Fibroblast of upper back skin (primary cell): Measurements from ENCODE around the gene CD163.
"Not testable (repeated sequence)": the region's sequence is repeated elsewhere in the genome, so short reads cannot be mapped to it uniquely, and the experiment has no call there.

Experiments used
- DNase-seq: peaks from one replicate; pipeline ENCODE4 v3.0.0-alpha.2; 2013

Gene CD163

GRCh38 chr12:7503686-7504415, at the start of gene CD163:
Gene CD163, minus strand, starts transcription at chr12:7503777. Its CDS starts 87 bp downstream, at chr12:7503690.
- DNase-seq = no peak

GRCh38 chr12:7542813-7543212, 39.2 kb upstream of the CD163 start:
- DNase-seq = peak; percentile 76

DNA sequence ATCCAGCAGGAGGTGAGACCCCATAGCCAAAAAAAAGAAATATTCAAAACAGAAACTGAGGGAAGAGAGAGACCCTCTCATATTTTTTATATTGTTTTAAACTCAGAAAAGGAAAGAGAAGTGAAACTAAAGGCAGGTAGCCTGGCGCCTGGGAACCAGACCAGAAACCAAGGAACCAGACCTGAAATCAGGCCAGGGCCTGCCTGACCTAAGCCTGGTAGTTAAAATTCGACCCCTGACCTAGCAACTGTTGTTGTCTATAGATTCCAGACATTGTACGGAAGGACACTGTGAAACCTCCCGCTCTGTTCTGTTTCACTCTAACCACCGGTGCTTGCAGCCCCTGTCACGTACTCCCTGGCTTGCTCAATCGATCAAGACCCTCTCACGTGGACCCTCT, 38.5 kb upstream of the CD163 start:
- no peak for DNase-seq

- no peak for DNase-seq
These were observed 10.8 kb upstream of the CD163 start for GRCh38 chr12:7514416-7514815.

- DNase-seq = peak; percentile 98
These were observed 9.0 kb upstream of the CD163 start for GRCh38 chr12:7512553-7512952.

GRCh38 chr12:7509793-7510470, 6.4 kb upstream of the CD163 start:
- not testable (repeated sequence) for DNase-seq

- DNase-seq = no peak
These were observed 965 bp downstream of the CD163 start for GRCh38 chr12:7502612-7503011.

DNA sequence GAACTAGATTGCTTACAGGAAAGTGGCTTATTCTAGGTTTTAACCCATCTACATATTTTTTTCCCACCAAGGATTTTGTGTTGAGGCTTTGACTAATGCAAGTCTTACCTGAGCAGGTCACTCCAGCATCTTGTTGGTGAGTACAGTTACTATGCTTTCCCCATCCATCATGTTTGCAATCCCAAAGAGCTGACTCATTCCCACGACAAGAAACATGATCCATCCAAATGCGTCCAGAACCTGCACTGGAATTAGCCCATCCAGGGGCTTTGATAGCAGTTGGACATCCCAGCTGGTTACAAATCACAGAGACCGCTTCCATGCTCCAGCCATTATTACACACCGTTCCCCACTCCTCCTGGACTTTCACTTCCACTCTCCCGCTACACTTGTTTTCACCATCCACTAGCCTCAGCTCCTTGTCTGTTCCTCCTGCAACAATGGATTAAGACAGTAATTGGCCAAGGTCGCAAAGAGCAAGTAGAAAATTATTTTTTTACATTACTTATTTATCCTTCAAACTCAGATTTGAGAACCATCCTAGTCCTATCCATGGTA, 2.5 kb downstream of the CD163 start:
- peak; percentile 83 for DNase-seq

DNA sequence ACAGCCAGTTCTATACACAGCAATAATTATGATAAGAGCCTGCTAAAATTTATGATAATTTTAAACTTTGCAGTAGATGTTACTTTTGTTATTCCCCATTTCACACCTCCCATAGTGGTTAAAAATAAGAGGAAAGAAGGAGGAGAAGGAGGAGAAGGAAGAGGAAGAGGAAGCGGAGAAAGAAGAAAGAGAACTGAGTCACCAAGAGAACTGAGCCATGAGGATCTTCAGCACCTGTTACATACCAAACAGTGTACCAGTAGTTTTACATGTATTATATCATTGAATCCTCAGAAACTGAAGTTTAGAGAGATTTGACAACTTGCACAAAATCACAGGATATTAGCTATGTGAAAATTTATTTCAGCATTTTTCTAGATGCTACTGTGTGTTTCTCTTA, 3.9 kb downstream of the CD163 start:
- no peak for DNase-seq

GRCh38 chr12:7498809-7499208, 4.8 kb downstream of the CD163 start:
- peak; percentile 99 for DNase-seq

- peak; percentile 83 for DNase-seq
These were observed 5.9 kb downstream of the CD163 start for GRCh38 chr12:7497661-7498060.

- no peak for DNase-seq
These were observed 7.1 kb downstream of the CD163 start for GRCh38 chr12:7496451-7496850.

DNA sequence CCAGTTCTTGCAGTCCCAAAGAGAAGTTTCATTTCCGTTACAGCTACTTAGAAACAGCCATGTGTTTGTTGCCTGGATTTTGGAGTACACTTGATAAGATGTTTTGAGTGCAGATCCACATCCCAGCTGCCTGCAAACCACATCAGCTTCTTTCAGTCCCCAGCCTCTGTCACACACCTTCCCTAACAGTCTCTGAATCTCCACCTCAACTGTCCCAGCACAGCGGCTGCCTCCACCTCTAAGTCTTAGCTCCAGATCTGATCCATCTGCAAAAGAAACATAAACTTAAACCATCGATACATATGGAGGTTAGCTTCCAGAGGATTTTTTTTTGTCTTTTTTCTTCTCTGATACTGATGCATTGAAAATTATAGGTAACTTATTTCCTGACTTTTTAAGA, 8.4 kb downstream of the CD163 start:
- no peak for DNase-seq

GRCh38 chr12:7493006-7493405, 10.6 kb downstream of the CD163 start:
- no peak for DNase-seq

GRCh38 chr12:7486512-7486911, 17.1 kb downstream of the CD163 start:
- no peak for DNase-seq

- DNase-seq = no peak
These were observed 18.5 kb downstream of the CD163 start for GRCh38 chr12:7485095-7485494.

GRCh38 chr12:7483343-7483742, 20.2 kb downstream of the CD163 start:
- no peak for DNase-seq

DNA sequence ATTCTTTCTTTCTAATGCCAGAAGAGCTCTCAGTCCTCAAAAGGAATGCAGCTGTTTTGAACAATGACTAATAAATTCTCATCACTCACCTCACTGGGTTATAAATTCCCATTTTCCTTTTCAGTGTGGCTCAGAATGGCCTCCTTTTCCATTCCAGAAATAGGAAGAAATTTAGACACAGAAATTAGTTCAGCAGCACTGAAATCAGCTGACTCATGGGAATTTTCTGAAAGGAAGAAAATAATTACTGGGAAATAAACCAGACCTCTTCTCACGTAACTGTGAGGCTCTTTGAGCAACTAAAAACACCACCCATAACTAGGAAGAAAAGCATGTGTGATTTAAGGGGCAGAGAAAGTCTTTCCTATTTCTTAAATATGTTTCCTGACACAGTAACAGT, 23.8 kb downstream of the CD163 start:
- peak; percentile 55 for DNase-seq

DNA sequence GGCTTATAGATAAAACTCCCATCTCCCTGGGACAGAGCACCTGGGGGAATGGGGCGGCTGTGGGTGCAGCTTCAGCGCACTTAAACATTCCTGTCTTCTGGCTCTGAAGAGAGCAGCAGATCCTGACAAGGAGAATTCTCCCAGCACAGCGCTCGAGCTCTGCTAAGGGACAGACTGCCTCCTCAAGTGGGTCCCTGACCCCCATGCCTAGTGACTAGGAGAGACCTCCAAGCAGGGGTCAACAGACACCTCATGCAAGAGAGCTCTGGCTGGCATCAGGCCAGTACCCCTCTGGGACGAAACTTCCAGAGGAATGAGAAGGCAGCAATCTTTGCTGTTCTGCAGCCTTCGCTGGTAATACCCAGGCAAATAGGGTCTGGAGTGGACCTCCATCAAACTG, 31.5 kb downstream of the CD163 start:
- DNase-seq = no peak

DNA sequence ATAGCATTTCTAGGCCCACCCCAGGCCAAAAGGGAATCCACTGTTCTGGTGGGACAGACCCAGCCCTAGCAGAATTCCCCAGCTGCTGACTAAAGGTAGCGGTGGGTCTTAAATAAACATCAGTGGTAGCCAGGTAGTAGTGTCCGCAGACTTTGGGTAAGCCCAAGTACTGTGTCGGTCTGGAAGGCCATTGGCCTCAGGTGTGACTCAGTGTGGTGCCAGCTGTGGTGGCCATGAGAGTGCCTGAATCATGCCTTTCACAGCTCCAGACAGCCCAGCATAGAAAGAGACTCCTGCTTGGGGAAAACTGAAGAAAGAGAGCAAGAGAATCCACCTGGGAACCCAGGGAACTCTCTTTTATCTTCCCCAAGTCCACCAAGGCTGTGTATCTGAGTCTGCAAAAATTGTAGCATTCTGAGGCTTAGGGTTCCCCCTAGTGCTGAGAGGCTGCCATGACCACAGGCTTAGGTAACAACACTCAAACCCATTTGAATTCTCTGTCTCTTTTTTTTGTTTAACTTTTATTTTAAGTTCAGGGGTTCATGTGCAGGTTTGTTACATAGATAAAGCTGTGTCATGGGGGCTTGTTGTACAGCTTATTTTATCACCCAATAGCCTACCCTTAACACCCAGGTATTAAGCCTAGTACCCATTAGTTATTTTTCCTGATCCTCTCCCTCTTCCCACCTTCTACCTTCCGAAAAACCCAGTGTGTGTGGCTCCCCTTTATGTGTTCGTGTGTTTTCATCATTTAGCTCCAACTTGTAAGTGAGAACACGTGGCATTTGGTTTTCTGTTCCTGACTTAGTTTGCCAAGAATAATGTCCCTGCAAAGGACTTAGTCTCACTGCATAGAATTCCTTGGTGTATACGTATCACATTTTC, 43.0 kb downstream of the CD163 start:
- DNase-seq = peak; percentile 44

DNA sequence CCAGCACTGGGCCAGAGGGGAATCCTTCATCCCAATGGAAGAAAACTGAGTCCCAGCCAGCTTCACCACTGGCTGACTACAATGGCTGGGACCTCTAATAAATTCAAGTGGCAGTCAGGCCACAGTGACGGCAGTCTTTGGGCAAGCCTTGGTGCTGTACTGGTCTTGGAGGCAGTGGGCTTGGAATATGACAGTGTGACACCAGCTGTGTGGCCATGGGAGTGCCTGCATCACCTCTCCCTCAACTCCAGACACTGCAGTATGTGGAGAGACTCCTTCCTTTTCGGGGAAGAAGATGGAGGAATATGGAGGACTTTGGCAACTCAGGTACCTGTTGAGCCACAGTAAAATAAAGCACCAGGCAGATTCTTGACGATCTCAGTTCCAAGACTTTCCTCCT, 43.6 kb downstream of the CD163 start:
- DNase-seq = no peak

DNA sequence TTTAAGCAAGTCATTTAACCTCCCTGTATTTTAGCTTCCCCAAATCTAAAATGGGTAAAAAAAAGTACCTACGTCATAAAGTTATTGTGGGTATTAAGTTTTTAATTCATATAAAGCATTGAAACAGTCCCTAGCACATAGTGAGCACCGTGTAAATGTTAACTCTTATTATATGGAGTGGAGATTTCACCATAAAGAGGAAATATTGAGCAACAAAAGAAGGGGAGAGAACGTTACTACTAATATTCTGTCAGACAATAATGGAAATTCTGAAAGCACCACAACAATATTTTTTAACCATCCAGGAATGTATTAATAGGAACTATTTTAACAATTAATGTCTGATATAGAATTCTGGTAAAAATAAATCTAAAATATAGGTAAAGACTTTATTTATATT, 51.8 kb downstream of the CD163 start:
- DNase-seq = no peak

GRCh38 chr12:7450667-7451066, 52.9 kb downstream of the CD163 start:
- no peak for DNase-seq
